GM12878 (cell line): ENCODE measurements around the gene SEMA5A. TPM values are rescaled to one million over a fixed set of nuclear protein-coding genes. Genes with fewer than 3 reads are reported as not detected.

Experiments
- ATAC-seq: fragments of 200-7000 bp; cut with Tn5 transposase; 3 replicates; pipeline ENCODE4 v1.9.1; 2020; ENCODE audit warnings: mild to moderate bottlenecking, moderate library complexity
- BruUV-seq: library from RNA; stranded (reverse); fragments of 400-500 nt; replicated peaks from 2 replicates; lab custom pipeline; 2021; lab: Mats Ljungman, UMichigan
- CTCF ChIA-PET: fragments of 300-600 bp; sonication (Branson Sonifier 250); formaldehyde crosslinking; extraction: SDS; loops from one replicate; lab custom pipeline; 2021; ENCODE audit warnings: inconsistent platforms; lab: Yijun Ruan, JAX
- POLR2A ChIA-PET: fragments of 350-600 bp; formaldehyde crosslinking; extraction: SDS; loops from one replicate; lab custom pipeline; 2021; ENCODE audit warnings: inconsistent platforms; lab: Charles Lee
- RAD21 ChIA-PET: fragments of 300-600 bp; sonication (Branson Sonifier 250); formaldehyde crosslinking; loops from one replicate; lab custom pipeline; 2023; ENCODE audit warnings: antibody characterized with exemption; ENCODE audit not compliant: unreplicated experiment; lab: Charles Lee
- SMC1A ChIA-PET: fragments of 300-600 bp; sonication (Branson Sonifier 250); formaldehyde crosslinking; loops from one replicate; lab custom pipeline; 2023; ENCODE audit not compliant: unreplicated experiment, uncharacterized antibody; lab: Charles Lee
- DNase-seq: peaks from one replicate; pipeline ENCODE4 v3.0.0-alpha.2; 2011; ENCODE audit warnings: low read depth, low spot score
- FAIRE-seq: peaks from 3 replicates; lab custom pipeline; 2011; peaks lifted over from hg19 to GRCh38; lab: Jason Lieb, UNC
- H2AFZ ChIP-seq: 2 replicates; pipeline ENCODE4 v1.6.0; 2011; ENCODE audit warnings: low read depth, low read length, control low read depth; ENCODE audit not compliant: control insufficient read depth
- H3K27ac ChIP-seq: 2 replicates; pipeline ENCODE4 v1.5.1; 2011; ENCODE audit warnings: control low read depth; ENCODE audit not compliant: control insufficient read depth, insufficient read depth
- H3K27me3 ChIP-seq, 2 experiments: replicated peaks in 1 of 2; 2 replicates each; pipeline versions ENCODE4 v1.6.0 to v1.6.1; 2011; ENCODE audit warnings: low read length in 1 of 2; ENCODE audit not compliant: control insufficient read depth in 2 of 2, insufficient read depth in 2 of 2
- H3K36me3 ChIP-seq, 2 experiments: 2 replicates each; pipeline ENCODE4 v1.5.1; 2011; ENCODE audit warnings: low read length in 1 of 2; ENCODE audit not compliant: control insufficient read depth in 2 of 2, insufficient read depth in 2 of 2
- H3K4me1 ChIP-seq: 2 replicates; pipeline ENCODE4 v1.6.1; 2011; ENCODE audit warnings: mild to moderate bottlenecking, low read length, moderate library complexity, mixed read lengths; ENCODE audit not compliant: control insufficient read depth, insufficient read depth
- H3K4me2 ChIP-seq: 2 replicates; pipeline ENCODE4 v1.6.0; 2011; ENCODE audit warnings: control low read depth; ENCODE audit not compliant: control insufficient read depth, insufficient read depth
- H3K4me3 ChIP-seq: fragments of 200-600 bp; sonication (generic); 2 replicates; pipeline ENCODE4 v1.5.1; 2016
- H3K79me2 ChIP-seq: 2 replicates; pipeline ENCODE4 v1.6.0; 2011; ENCODE audit warnings: low read length; ENCODE audit not compliant: control insufficient read depth, insufficient read depth
- H3K9ac ChIP-seq: 2 replicates; pipeline ENCODE4 v1.8.0; 2011; ENCODE audit warnings: low read length, control low read depth, mixed read lengths; ENCODE audit not compliant: control insufficient read depth, insufficient read depth
- H3K9me3 ChIP-seq: replicated peaks from 3 replicates; pipeline ENCODE4 v1.5.1; 2011; ENCODE audit warnings: mild to moderate bottlenecking, low read length; ENCODE audit not compliant: control insufficient read depth, insufficient read depth
- H4K20me1 ChIP-seq: 2 replicates; pipeline ENCODE4 v1.6.0; 2011; ENCODE audit not compliant: control insufficient read depth, insufficient read depth
- CUX1 ChIP-seq: IDR thresholded peaks from 2 replicates; pipeline ENCODE4 v1.6.1; 2012; ENCODE audit warnings: improper control_type of control experiment, low read depth, low read length; ENCODE audit not compliant: insufficient replicate concordance
- JUND ChIP-seq: IDR thresholded peaks from 2 replicates; pipeline ENCODE4 v1.6.1; 2012; ENCODE audit warnings: low read depth, mild to moderate bottlenecking, low read length, improper control_type of control experiment, moderate library complexity
- POLR2A ChIP-seq: IDR thresholded peaks from 2 replicates; pipeline ENCODE4 v1.6.1; 2011; ENCODE audit warnings: low read depth, mild to moderate bottlenecking, low read length
- WGBS: methylation state at CpG from one replicate; pipeline ENCODE4 v1.1.6; 2016; ENCODE audit warnings: low lambda C conversion rate; ENCODE audit not compliant: insufficient replicate concordance, insufficient coverage; ENCODE audit errors: missing lambda C conversion rate; 5-methylcytosine and 5-hydroxymethylcytosine counted together
- in situ Hi-C: fragments of 300-500 bp; cut with MboI; formaldehyde crosslinking; loops from 9 replicates; pipeline ENCODE4 v1.14.3; 2018; ENCODE audit warnings: mixed read lengths
- intact Hi-C: fragments of 100-400 bp; cut with micrococcal nuclease; formaldehyde crosslinking; loops from one replicate; pipeline ENCODE4 v1.14.2; 2022; ENCODE audit not compliant: unreplicated experiment
- polyA plus RNA-seq, 11 experiments: library from polyadenylated mRNA; depleted of rRNA in 4 of 11; unstranded in 6 of 11; stranded (reverse) in 5 of 11; fragments of >200 nt; fragmentation: Nextera tagmentation in 4 of 11; fragmentation: Illumina TruSeq in 1 of 11; extraction: Ambion mirVana in 4 of 11; extraction: Trizol in 1 of 11; gene quantifications; 1 replicate in 1 of 11; 2 replicates in 10 of 11; pipeline versions ENCODE4 v1.2.1 to v1.2.3, GENCODE V29; 2011 to 2016; ENCODE audit warnings: inconsistent platforms in 2 of 11, missing spikeins in 2 of 11, low read depth in 1 of 11
- total RNA-seq, 4 experiments: library from RNA; depleted of rRNA in 3 of 4; stranded (reverse); fragments of >200 nt in 3 of 4; fragmentation: Illumina TruSeq in 1 of 4; extraction: Trizol in 1 of 4; gene quantifications; 2 replicates each; pipeline versions ENCODE4 v1.2.1 to v1.2.3, GENCODE V29; 2013 to 2021

SEMA5A gene
- total and polyA plus RNA-seq, 10 of the 15 experiments (the other 5 are each of a cell fraction or from before 2014, with no cell fraction given): 0.03 to 2.4 (median 0.09) TPM; not detected in 1

GRCh38 chr5:9186069-9186468 lies 359.8 kb downstream of the SEMA5A start:
- no peaks in the 10 kb centered on the region for H3K36me3 ChIP-seq
- 0% methylated on average over 1 of the region's 1 CpG for WGBS
- SMC1A ChIA-PET: interaction anchor here (1.6 kb wide), 1 partner anchor 18 kb away, joined by 3 read pairs; no protein-coding TSS in a partner anchor
- H3K27ac ChIP-seq: no peak overlapping the region
- H3K9ac ChIP-seq: no peak overlapping the region
- intact Hi-C loops (no loop called here), in situ Hi-C loops (no loop called here)
- RAD21 ChIA-PET: no interaction called here
- no peak overlapping the region for H3K4me2 ChIP-seq
- H3K27me3 ChIP-seq: no peaks in the 10 kb centered on the region
- CTCF ChIA-PET: interaction anchor here (2.0 kb wide), 1 partner anchor 21 kb away, joined by 5 read pairs; no protein-coding TSS in a partner anchor
- DNase-seq: no peak
- no peak for ATAC-seq
- POLR2A ChIA-PET: no interaction called here
- H3K4me3 ChIP-seq: no peak overlapping the region
- H2AFZ ChIP-seq: no peak overlapping the region
- no peaks in the 10 kb centered on the region for H4K20me1 ChIP-seq
- no TSS peak for BruUV-seq
- H3K4me1 ChIP-seq: no peaks in the 10 kb centered on the region
- TF ChIP-seq JUND: no peak
- TF ChIP-seq POLR2A: no peak
- no peaks in the 10 kb centered on the region for H3K79me2 ChIP-seq
- no peaks in the 10 kb centered on the region; the same call in 2 of the 3 replicates for H3K9me3 ChIP-seq
- no peak for FAIRE-seq

GRCh38 chr5:9183992-9184391 lies 361.9 kb downstream of the SEMA5A start:
- H3K79me2 ChIP-seq: no peaks in the 10 kb centered on the region
- ChIA-PET POLR2A (no interaction called here), CTCF (interaction anchor here (1.1 kb wide), 1 partner anchor 16 kb away, joined by 3 read pairs; no protein-coding TSS in a partner anchor), RAD21 (no interaction called here)
- H3K36me3 ChIP-seq: no peaks in the 10 kb centered on the region
- H3K27ac ChIP-seq: no peak overlapping the region
- no peaks in the 10 kb centered on the region for H3K27me3 ChIP-seq
- DNase-seq (no peak), FAIRE-seq (no peak)
- no peaks in the 10 kb centered on the region for H3K4me1 ChIP-seq
- H3K4me2 ChIP-seq: no peak overlapping the region
- no peak overlapping the region for H3K4me3 ChIP-seq
- intact Hi-C loops: no loop called here
- no peak overlapping the region for H2AFZ ChIP-seq
- in situ Hi-C loops: no loop called here
- no peaks in the 10 kb centered on the region; the same call in 2 of the 3 replicates for H3K9me3 ChIP-seq
- TF ChIP-seq CUX1: no peak
- TF ChIP-seq, all 136 proteins: peak for 0
- Histone ChIP-seq H3K9ac (no peak overlapping the region), H4K20me1 (no peaks in the 10 kb centered on the region)
- BruUV-seq: no TSS peak
- SMC1A ChIA-PET: interaction anchor here (1.3 kb wide), 1 partner anchor 23 kb away, joined by 4 read pairs; no protein-coding TSS in a partner anchor
- ATAC-seq: no peak
